ENCODE measurements around the gene WAC.
A peak's percentile ranks its signal among the peaks of the same experiment; 100 is the strongest.
"Not testable (repeated sequence)": the region's sequence is repeated elsewhere in the genome, so short reads cannot be mapped to it uniquely, and the experiment has no call there.

Gene WAC

GRCh38 chr10:28616514-28616913, 83.6 kb downstream of the WAC start:
- no peak for DNase-seq

GRCh38 chr10:28619455-28619854, 86.5 kb downstream of the WAC start:
- DNase-seq = peak; percentile 55 to 72

GRCh38 chr10:28620251-28620650, 87.3 kb downstream of the WAC start:
- peak; percentile 86 to 89 for DNase-seq

- DNase-seq = no peak
Measured at GRCh38 chr10:28623483-28623882, 90.6 kb downstream of the WAC start.

GRCh38 chr10:28624351-28624750, 91.4 kb downstream of the WAC start:
- no peak for DNase-seq

- no peak for DNase-seq
Measured at GRCh38 chr10:28627102-28627501, 94.2 kb downstream of the WAC start.

- peak; percentile 70 to 77 for DNase-seq
Measured at GRCh38 chr10:28628184-28628893, 95.4 kb downstream of the WAC start.

GRCh38 chr10:28631896-28632583, 99.1 kb downstream of the WAC start:
- no peak for DNase-seq

- DNase-seq = no peak
Measured at GRCh38 chr10:28632584-28632945, 99.6 kb downstream of the WAC start.

GRCh38 chr10:28633750-28634149, 100.8 kb downstream of the WAC start:
- no peak for DNase-seq

GRCh38 chr10:28637346-28637745, 104.4 kb downstream of the WAC start:
- no peak for DNase-seq

GRCh38 chr10:28638392-28638791, 105.5 kb downstream of the WAC start:
- DNase-seq = no peak

GRCh38 chr10:28640551-28640950, 107.6 kb downstream of the WAC start:
- DNase-seq = no peak

- no peak for DNase-seq
Measured at GRCh38 chr10:28644647-28645046, 111.7 kb downstream of the WAC start.

GRCh38 chr10:28652106-28652505, 119.2 kb downstream of the WAC start:
- DNase-seq = no peak

- DNase-seq = no peak
Measured at GRCh38 chr10:28652703-28653102, 119.8 kb downstream of the WAC start.

- not testable (repeated sequence) for DNase-seq
Measured at GRCh38 chr10:28658824-28659223, 125.9 kb downstream of the WAC start.

- peak; percentile 18 to 24 for DNase-seq
Measured at GRCh38 chr10:28661035-28661434, 128.1 kb downstream of the WAC start.

GRCh38 chr10:28663576-28664368, 130.9 kb downstream of the WAC start:
- DNase-seq = peak; percentile 75 to 81

- DNase-seq = no peak
Measured at GRCh38 chr10:28664369-28664740, 131.4 kb downstream of the WAC start.

- DNase-seq = no peak
Measured at GRCh38 chr10:28666751-28667467, 134.0 kb downstream of the WAC start.

GRCh38 chr10:28668363-28669226, 135.7 kb downstream of the WAC start:
- no peak for DNase-seq

All from inflammatory macrophage (primary cell).